ENCODE results near the gene HEMK1.

Gene HEMK1

DNA sequence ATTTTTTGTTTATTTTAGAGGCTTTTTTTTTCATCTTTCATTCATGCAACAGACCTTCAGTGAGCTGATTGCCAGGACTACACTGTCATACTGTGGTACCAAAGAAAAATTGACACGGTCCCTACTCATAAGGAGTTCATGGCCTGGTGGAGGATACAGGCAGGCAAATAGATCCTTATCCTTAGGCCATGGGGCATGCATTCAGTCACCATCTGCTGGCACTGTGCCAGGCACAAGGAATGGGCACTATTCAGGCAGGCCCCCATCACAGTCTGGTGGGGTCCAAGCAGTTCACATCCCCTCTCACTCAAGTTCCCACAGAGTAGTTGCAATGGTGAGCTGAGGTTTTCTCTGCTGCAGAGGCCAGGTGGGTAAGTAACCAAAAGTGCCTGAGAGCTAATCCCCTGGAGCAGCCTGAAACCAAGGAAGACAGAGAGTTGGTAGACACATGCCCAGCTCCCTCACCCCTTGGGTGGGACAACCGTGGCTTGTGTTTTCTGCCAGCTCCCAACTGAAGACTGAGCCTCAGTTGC is 25.0 kb downstream of the HEMK1 start:
- DNase-seq (ENCODE audit: extremely low spot score, insufficient read length, low read depth) (no peak), FAIRE-seq (no peak)

DNA sequence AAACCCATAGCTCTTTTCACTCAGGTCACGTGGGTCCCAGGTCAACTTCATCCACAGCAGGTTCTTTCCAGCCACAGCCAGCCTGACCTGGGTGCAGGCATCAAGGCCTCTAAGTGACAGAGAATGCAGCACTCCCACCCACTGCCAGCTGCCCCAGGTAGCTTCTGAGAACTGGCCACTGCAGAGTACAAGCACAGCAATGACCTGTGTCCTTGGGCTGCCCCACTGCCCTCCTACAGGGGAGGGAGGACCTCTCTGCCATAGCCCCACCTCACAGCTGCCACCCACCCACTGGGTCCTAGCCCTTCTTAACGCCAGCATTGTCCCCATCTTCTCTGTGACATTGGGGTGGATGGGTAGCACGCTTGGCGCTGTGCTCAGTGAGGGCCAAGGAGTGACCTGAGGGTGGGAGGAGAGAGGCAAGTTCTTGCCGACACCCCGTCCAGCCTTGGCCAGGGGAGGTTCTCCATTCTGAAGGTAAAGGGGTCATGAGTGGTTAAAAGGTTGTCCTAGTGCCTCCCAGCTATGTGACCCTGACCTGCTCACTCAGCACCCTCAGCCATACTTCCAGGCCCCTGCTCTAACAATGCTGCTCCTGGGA is 29.9 kb downstream of the HEMK1 start:
- FAIRE-seq (no peak), DNase-seq (ENCODE audit: extremely low spot score, insufficient read length, low read depth) (no peak)

DNA sequence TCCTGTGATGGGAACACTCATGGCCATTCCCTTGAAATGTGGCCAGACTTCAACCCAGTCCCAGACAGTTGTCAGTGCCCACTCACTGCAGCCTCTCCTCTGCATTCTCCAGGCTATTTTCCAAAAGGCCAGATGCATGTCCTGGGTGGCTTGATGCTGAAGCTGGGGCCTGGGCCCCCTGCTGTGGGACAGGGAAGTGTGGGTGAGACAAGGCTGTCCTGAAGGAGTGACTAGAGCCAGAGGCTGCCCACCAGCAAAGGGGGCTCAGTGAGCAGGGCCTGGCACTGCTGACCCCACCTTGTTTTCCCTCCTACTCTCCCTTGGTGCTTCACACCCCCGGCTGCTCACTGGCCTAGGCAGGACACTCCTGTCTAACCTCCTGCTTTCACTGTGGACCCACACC is 30.4 kb downstream of the HEMK1 start:
- no peak for FAIRE-seq
- no peak for DNase-seq (ENCODE audit: extremely low spot score, insufficient read length, low read depth)

DNA sequence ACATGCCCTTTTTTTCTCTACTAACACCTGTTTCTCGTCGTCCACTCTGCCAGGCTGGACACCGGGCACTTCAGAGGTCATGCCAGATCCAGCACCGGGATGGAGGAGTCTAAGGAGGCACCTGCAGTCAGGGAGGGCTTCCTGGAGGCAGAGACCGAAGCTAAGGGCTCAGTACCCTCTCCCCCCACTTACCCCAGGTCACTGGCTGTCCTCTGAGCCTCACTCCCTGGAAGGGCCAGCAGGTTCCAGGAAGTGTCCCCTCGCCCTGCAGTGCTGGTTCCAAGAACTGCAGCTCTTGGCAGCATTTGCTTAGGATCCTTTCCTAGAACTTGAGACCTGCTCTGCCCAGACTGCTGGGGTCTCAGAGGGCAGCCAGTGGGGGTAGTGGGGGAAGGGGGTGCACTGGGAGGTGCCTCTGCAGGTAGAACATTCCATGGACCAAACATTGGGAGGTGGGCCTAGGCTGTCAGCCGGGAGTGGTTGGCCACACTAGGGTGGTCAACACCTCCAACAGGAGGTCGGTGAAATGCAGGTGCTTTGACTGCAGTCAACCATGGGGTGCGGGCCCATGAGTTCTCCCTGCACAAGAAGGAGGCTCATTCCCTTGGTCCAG is 30.9 kb downstream of the HEMK1 start:
- FAIRE-seq, result no peak
- no peak for DNase-seq (ENCODE audit: extremely low spot score, insufficient read length, low read depth)

GRCh38 chr3:50600841-50601591 is 31.7 kb downstream of the HEMK1 start:
- DNase-seq (ENCODE audit: extremely low spot score, insufficient read length, low read depth), result peak; percentile 66

DNA sequence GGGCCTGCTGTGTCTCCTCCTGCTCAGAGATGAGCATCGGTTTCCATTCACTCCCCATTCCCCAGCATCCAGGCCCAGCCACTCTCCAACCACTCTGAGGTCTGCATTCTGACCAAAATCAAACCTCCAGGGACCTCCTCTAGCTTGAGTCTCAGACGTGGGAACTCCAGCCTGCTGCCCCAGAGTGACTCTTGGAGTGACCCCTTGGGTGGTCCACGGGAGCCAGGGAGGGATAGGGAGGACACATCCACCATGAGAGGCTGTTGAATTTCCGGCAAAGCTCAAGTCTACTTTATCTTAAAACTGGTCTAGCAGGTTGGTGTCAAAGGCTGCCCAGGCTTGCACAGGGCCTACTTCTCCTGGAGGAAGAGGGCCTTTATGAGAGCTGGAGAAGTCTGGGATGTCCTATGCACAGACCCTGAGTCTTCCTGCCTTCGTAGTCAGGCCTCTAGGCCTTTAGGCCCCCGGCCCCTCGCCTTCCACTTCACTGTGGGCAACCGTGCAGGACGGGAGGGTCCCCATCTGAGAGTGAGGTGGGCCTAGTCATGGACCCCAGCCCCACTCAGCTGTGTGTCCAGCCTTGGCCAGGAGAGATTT is 33.4 kb downstream of the HEMK1 start:
- no peak for FAIRE-seq
- DNase-seq (ENCODE audit: extremely low spot score, insufficient read length, low read depth), result no peak

More at GRCh38 chr3:50600841-50601591, 31.7 kb downstream of the HEMK1 start:
- FAIRE-seq, result peak; percentile 92

DNA sequence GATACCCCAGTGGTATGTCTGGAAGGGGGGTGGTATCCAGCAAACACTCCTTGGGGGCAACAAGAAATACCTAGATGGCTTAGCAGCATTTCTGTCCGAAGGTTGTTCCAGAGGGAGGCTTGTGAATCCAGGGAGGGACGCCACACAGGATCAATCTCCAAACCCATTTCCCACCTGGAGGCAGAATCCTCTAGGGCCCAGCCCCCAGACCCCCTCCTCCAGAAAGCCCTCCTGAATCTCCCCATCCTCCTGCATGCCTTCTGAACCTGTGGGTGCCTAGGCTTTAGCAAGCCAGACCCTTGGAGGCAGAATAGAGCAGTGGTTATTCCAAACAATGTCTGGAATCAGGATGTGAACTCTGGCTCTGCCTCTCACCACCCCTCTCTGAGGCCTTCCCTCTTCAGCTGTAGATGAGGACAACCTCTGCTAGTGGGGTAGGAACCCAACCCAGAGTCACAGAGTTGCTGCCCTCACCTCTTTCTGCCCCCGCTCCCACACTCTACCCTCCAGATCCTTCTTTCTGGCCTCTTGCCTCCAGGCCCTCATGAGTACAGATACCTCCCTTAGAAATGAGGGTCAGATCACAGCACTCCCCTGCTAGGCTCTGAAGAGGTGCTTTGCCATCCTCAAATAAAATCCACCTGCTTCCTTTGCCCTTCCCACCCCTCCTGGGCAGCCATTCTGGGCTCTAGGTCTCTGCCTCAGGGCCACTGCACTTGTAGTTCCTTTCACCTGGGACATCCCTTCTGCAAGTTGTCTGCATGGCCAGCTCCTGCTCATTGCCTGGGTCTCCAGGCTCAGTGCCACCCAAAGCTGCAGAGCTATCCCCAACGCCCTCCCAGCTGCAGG is 34.2 kb downstream of the HEMK1 start:
- FAIRE-seq, result no peak
- no peak for DNase-seq (ENCODE audit: extremely low spot score, insufficient read length, low read depth)

GRCh38 chr3:50604110-50604621 is 34.8 kb downstream of the HEMK1 start:
- DNase-seq (ENCODE audit: extremely low spot score, insufficient read length, low read depth) (no peak), FAIRE-seq (no peak)

GRCh38 chr3:50604628-50605588 is 35.6 kb downstream of the HEMK1 start:
- DNase-seq (ENCODE audit: extremely low spot score, insufficient read length, low read depth), result no peak
- FAIRE-seq, result no peak

GRCh38 chr3:50605901-50606326 is 36.6 kb downstream of the HEMK1 start:
- DNase-seq (ENCODE audit: extremely low spot score, insufficient read length, low read depth) (no peak), FAIRE-seq (no peak)

DNA sequence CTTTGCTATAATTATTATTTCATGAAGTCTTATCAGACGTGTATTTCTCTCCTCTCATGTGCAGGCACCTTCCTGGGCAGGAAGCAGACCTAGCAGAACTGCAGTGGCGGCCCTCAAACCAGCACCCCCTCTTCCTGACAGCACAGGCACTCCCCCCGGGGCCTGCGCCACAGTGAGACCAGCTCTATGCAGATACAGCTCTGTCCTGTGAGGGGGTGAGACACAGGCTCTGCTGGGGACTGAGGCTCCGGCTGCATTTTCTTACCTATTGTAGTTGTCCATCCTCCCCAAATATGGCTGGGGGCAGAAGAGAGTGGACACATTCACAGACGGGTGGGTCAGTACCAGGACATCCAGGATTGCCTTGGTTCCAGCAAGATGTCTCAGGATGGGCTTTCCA is 37.3 kb downstream of the HEMK1 start:
- no peak for DNase-seq (ENCODE audit: extremely low spot score, insufficient read length, low read depth)
- no peak for FAIRE-seq

- no peak for FAIRE-seq
- no peak for DNase-seq (ENCODE audit: extremely low spot score, insufficient read length, low read depth)
Measured at GRCh38 chr3:50607271-50608091, 38.2 kb downstream of the HEMK1 start.

- FAIRE-seq (no peak), DNase-seq (ENCODE audit: extremely low spot score, insufficient read length, low read depth) (no peak)
Measured at GRCh38 chr3:50608278-50608677, 39.0 kb downstream of the HEMK1 start.

DNA sequence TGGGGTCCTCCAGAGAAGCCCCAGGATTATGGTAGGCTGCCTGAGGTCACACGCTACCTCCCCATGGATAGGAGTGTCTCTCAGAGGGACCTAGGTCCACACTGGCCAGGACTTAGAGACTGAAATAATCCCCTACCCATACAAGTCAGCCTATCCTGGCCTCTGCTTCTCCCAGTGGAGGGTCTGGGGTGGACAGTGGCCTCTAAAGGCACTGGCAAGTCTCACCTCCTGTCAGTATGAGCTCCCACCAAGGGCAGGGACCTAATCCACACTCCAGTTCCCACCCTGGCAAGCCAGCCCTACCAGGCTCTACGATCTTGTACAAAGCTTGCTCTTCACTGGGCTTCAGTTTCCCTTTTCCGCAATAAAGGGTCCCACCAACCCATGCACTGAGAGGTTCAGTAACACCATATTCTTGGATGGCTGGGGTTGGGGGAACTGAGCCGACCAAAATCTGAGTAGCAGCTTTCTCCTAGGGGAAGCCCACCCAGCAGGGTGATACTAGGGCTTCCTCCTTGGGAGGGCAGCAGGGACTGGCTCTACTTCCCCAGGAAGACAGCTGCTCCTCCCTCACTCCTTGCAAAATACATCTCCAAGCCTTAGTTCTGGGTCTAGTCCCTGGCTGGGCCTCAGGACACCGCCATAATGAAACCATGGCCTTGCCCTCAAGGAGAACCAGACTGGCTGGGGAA is 39.9 kb downstream of the HEMK1 start:
- no peak for FAIRE-seq

GRCh38 chr3:50609763-50610085 is 40.4 kb downstream of the HEMK1 start:
- no peak for DNase-seq (ENCODE audit: extremely low spot score, insufficient read length, low read depth)
- FAIRE-seq, result no peak

More for the DNA sequence above, 39.9 kb downstream of the HEMK1 start:
- no peak for DNase-seq (ENCODE audit: extremely low spot score, insufficient read length, low read depth)

GRCh38 chr3:50610181-50610971 is 41.1 kb downstream of the HEMK1 start:
- FAIRE-seq (no peak), DNase-seq (ENCODE audit: extremely low spot score, insufficient read length, low read depth) (no peak)
